NB4 (cell line): ENCODE data around the gene EIPR1.

Experiments used
- CTCF ChIP-seq: IDR thresholded peaks from one replicate; pipeline ENCODE4 v1.5.1; 2012; ENCODE audit warnings: low read depth, low read length
- MAX ChIP-seq: IDR thresholded peaks from 2 replicates; pipeline ENCODE4 v1.6.1; 2011; ENCODE audit warnings: low read depth, low read length
- POLR2A ChIP-seq: IDR thresholded peaks from 2 replicates; pipeline ENCODE4 v1.6.1; 2011; ENCODE audit warnings: mild to moderate bottlenecking; ENCODE audit not compliant: insufficient read length; ENCODE audit errors: extremely low read depth

GRCh38 chr2:3319745-3320566 is 57.7 kb downstream of the EIPR1 start:
- TF ChIP-seq CTCF: no peak
- TF ChIP-seq POLR2A: no peak
- no peak for TF ChIP-seq MAX
